Measurements from ENCODE around the gene GSTO1.

DNA sequence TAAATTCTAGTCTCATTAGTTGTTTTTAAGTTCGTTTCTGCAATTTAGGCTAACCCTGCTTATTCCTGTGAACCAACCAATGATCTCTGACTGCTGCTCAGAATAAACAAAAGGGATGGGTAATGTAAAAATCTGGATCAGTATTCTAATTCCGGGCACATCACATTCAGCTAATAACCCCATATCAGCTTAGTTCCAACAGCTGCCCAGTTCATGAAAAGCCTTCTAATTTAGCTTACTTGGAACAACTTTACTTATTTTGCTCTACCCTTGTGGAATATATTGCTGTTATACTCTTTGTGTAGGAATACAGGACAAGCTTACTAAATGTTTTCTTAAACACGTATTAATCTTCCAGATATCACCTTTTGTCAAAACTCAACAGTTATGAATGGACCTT is 18.9 kb upstream of the GSTO1 start:
- TF ChIP-seq RAD21 (IDR thresholded peaks at IDR 0.05; ENCODE audit: low read depth) (no peak), TEAD4 (IDR thresholded peaks at IDR 0.05) (no peak), CREB1 (IDR thresholded peaks at IDR 0.05; ENCODE audit: low read depth) (no peak), TAF1 (IDR thresholded peaks at IDR 0.05; ENCODE audit: low read depth) (no peak), EP300 (IDR thresholded peaks at IDR 0.05; ENCODE audit: borderline replicate concordance) (no peak), FOXM1 (IDR thresholded peaks at IDR 0.05; ENCODE audit: borderline replicate concordance, low read depth) (no peak), YY1 (IDR thresholded peaks at IDR 0.05; ENCODE audit: low read depth) (no peak)
- TF ChIP-seq, protein P1, sequence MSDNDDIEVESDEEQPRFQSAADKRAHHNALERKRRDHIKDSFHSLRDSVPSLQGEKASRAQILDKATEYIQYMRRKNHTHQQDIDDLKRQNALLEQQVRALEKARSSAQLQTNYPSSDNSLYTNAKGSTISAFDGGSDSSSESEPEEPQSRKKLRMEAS (IDR thresholded peaks at IDR 0.05), result no peak

Measured in Ishikawa (cell line).